D341Med (cell line): Measurements from ENCODE around the gene FBXO46.

Experiments
- DNase-seq: peaks from one replicate; pipeline ENCODE4 v3.0.0; 2012; ENCODE audit warnings: low spot score

The FBXO46 gene

DNA sequence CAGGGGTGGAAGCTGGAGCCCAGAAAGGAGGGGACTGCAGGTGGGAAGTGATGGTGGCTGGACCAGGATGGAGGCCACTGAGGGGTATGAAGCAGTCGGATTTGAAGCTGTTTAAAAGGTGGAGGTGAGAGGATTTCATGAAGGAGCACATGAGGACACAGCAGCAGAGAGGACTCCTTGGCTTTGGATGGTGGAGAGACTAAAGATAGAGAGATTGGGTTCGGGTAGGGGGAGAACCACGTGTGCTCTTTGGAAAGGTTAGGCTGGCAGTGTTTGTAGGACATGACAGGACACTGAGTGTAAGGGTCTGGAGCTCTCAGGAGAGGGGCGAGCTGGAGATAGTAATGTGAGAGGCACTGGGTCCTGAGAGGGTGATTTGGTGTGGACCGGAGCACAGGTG lies 47.8 kb downstream of the FBXO46 start:
- no peak for DNase-seq

DNA sequence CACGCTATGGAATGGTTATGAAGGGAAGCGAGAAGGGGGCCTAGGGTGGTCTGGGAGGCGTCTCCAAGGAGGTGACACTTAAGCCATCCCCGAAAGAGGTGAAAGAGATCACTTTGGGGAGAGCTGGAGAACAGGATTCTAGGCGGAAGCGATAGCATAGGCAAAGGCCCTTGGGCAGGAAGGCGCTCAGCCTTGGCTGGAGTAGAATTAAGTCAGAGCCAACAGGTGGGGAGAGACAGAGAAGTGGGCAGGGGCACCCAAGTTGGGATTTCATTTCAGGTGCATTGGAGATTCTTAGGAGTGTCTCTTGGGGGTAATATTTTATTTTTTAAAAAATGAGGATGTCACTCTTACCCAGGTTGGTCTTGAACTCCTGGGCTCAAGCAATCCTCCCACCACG lies 48.6 kb downstream of the FBXO46 start:
- DNase-seq = no peak

DNA sequence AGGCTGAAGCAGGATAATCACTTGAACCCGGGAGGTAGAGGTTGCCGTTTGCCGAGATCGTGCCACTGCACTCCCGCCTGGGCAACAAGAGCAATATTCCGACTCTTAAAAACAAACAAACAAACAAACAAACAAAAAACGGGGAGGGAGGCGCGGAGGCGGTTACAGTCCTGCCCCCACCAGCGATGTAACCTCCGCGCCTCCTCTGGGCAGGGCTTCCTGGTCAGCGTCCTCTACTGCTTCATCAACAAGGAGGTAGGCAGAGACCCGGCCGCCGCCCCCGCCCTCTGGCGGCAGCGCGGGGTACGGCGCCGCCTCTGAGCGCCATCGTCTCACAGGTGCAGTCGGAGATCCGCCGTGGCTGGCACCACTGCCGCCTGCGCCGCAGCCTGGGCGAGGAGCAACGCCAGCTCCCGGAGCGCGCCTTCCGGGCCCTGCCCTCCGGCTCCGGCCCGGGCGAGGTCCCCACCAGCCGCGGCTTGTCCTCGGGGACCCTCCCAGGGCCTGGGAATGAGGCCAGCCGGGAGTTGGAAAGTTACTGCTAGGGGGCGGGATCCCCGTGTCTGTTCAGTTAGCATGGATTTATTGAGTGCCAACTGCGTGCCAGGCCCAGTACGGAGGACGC lies 49.2 kb downstream of the FBXO46 start:
- peak; percentile 91 for DNase-seq

DNA sequence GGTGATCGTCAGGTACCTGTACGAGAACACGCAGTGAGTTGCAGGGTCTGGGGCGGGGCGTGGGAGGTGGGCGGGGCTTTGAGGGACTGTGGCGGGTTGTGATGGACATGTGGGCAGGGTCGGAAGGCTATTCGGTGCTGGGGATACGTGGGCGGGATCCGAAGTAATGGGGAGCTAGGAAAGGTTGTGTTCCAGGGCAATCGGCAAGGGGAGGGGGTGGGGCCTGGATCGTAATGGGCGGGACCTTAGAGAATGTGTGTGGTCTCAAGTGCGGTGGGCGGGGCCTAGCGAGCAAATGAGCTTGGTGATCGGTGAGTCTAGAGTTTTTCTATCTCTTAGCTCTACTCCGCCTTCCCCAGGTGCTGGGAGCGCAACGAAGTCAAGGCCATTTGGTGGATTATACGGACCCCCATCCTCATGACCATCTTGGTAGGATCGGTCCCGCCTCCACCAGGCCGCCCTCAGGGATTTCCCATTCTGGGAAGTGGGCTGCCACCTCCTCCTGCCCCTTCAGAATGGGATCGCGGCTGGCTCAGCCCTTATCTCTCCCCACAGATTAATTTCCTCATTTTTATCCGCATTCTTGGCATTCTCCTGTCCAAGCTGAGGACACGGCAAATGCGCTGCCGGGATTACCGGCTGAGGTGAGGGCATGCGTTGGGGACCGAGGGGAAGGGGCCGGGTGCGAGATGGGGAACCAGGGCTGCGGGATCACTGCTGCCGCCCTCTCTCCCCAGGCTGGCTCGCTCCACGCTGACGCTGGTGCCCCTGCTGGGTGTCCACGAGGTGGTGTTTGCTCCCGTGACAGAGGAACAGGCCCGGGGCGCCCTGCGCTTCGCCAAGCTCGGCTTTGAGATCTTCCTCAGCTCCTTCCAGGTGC lies 53.1 kb downstream of the FBXO46 start:
- no peak for DNase-seq

DNA sequence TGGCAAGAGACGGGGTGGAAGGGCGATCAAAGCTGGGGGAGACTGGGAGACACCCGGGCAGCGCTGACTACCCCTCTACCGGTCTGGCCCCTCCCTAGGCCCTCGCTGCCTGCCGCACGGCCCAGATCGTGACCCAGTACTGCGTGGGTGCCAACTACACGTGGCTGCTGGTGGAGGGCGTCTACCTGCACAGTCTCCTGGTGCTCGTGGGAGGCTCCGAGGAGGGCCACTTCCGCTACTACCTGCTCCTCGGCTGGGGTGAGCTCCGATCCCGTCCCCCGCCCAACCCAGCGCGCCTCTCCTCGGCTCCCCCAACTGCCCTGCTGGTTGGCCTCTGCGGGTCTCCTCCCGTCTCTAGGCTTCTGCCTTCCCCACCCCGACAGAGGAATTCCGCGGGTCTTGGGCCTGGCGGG lies 53.8 kb downstream of the FBXO46 start:
- DNase-seq = no peak

DNA sequence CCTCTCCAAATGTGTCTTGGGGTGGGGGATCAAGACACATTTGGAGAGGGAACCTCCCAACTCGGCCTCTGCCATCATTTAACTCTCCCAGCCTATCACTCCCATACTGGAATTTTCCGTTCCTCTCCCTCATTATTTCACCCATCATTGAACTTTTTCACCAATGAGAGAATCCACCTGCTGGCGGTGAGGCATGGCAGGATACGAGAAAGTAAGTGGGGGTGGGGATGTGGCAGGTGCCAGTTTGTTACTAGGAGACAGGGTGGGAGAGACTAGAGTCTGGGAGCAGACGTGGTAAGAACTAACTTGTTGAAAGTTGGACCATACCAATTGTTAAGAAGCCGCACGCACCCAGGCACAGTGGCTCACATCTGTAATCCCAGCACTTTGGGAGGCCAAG lies 55.8 kb downstream of the FBXO46 start:
- no peak for DNase-seq

DNA sequence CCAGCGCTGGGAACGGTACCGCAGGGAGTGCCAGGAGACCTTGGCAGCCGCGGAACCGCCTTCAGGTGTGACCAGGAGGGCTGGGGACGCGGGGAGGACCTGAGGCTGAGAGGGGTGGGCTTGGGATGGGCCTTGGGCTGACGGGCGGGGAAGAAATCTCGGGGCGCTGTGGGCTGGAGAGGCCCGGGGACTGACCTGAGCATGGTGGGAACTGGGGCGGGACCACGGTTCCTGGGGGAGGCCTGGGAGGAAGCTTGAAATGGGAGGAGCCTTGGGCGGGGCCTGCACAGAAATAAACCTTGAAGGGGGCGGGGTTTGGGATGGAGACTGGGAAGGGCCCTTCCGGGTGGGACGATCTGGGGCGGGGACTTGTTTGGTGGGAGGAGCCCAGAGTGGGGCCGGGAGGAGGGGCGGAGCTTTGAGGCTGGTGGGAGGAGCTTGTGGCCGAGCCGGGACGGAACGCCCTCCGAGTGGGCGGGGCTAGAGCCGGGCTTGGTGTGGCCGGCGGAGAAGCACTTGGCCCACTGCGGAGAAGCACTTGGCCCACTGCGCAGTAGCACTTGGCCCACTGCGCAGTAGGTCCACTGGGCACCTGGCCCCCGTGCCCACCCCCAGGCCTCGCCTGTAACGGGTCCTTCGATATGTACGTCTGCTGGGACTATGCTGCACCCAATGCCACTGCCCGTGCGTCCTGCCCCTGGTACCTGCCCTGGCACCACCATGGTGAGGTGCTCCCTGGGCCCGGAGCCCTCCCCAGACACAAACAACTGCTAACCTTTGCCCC lies 59.8 kb downstream of the FBXO46 start:
- DNase-seq = peak; percentile 94

DNA sequence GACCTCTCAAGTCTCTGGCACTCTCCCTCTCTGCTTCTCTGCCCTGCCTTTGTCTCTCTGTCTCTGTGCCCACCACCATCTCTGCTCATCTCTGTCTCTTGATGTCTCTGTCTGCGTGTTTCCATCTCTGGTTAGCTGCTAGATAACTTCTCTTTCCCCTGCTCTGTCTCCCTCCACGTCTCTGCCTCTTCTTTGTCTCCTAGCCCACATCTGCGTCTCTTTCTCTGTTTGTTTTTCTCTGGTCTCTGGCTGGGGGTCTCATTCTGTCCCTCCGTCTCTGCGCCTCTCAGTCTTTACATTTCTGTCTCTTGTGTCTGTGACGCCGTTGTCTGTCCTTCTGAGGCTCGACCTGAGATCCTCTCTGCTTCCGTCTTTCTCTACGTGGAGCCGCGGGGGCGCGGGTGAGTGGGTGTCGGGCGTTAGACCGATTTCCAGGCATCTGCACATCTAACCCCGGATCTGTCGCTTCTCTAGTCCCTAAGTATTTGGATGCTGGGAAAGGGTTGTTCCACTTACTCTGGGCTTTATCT lies 62.3 kb downstream of the FBXO46 start:
- no peak for DNase-seq

DNA sequence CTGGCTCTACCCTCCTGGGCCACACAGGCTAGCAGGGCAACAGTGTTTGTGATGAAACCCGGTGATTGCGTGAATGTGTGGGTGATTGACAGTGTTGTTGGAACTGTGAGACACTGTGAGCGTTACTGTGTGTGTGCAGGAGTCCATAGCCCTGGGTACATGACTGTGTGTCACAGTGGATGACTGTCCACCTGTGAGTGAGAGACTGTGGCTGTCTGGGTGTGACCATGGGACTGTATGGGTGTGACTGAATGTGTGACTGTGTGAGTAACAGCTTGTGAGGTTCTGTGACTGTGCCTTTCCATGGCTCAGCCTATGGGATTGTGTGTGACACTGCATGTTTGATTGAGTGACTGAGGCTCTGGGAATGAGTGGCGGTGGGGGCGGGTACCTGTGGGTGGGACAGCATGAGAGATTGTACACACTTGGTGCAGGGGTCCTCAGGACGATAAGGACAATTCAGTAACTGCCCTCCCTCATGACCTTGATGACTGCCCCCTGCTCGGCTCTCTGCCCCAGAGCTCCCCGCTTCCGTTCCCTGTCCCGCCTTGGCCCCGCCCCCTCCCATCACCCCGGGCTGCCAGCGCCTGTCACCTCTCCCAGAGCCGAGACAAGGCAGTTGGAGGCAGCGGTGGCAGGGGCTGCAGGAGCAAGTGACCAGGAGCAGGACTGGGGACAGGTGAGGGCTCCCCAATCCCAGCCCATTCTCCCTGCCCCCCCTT lies 62.9 kb downstream of the FBXO46 start, which contains the start of gene GIPR:
GIPR (plus strand) TSS at position 602 of the 722 bp plus-strand sequence. CDS start 1,300 bp downstream, outside the sequence.
- DNase-seq = peak; percentile 86

DNA sequence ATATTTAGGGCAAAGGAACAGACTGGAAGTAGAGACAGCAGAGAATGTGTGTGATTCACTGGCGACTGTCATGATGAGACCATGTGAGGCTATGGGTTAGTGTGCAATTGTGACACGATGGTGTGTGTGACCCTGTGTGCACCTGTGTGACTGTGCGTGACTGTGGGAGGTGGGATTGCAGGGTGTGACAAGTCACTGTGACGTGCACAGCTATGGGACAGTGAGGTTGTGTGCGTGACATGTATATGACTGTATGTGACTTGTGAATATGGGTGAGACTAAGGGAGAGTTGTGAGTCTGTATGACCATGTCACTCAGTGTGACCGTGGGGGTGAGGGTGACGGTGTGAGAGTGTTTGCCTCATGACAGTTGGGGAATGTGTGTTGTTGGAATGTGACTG lies 66.1 kb downstream of the FBXO46 start:
- no peak for DNase-seq

DNA sequence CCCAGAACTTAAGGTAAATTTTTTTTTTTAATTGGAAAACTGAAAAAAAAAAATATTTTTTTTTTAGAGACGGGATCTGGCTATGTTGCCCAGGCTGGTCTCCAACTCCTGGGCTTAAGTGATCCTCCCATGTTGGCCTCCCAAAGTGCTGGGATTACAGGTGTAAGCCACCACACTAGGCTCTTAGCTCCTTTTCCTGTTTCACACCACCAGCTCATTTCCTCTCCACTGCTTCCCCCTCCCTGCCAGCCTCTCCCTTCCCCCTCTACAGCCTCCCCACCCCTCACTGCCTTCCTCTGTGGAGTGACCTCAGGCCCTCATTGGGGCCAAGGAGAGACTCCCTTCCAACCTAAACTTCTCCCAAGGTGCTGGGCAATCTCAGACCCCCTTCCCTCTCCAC lies 66.9 kb downstream of the FBXO46 start:
- DNase-seq = no peak

DNA sequence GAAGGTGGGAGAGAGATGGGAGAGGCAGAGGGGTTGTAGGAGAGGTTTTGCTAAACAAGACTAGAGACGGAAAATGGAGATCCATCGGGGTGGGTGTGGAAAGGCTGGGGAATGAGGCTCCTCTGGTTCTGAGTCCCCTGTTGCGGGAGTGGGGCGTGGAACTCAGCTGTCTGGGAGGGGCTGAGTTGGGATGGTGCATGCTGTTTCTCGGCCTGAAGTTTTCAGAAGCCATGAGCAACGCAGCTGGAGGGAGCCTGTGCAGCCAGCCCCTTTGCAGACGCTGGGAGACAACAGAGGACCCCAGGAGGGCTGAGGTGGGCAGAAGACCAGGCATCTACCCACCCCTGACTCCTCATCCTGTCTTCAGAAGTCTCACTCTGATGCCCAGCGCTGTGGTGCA lies 70.1 kb downstream of the FBXO46 start:
- DNase-seq = peak; percentile 27
